ENCODE data around the gene HOXD11. TPM values are rescaled to one million over a fixed set of nuclear protein-coding genes. Genes with fewer than 3 reads are reported as not detected.
A peak's percentile ranks its signal among the peaks of the same experiment; 100 is the strongest.

HOXD11 gene
- total RNA-seq, 4 donors from 2014 or later, result 0.24 TPM; not detected in 3

GRCh38 chr2:176129813-176130146 is 22.7 kb downstream of the HOXD11 start:
- Histone ChIP-seq H3K27me3 (peaks cover 0 to 55% (median 36%) of the 10 kb centered on the region in 3 donors), H3K4me1 (peaks cover 3 to 6% of the 10 kb centered on the region in 2 donors), H3K27ac (peak overlapping the region; percentile 83 to 95 (median 86)), H3K36me3 (no peaks in the 10 kb centered on the region), H3K9me3 (no peaks in the 10 kb centered on the region), H3K4me3 (peak overlapping the region; percentile 57 to 77 (median 68))
- intact Hi-C loops (cut with DNase I; ENCODE audit: low total_unique reads) (loop anchor here (2.0 to 10.0 kb wide), 6 partner anchors 59 to 1015 kb away; partner anchors contain the start of genes HOXD1 and LNPK), in situ Hi-C loops (cut with MboI; ENCODE audit: low sequenced_read_pairs in 4 of 4) (loop anchor here (5.0 to 25.0 kb wide), 8 partner anchors 323 to 1033 kb away; no protein-coding TSS in a partner anchor)
- ATAC-seq, result peak; percentile 37 to 59
- TF ChIP-seq POLR2A (IDR thresholded peaks at IDR 0.05) (no peak), CTCF (IDR thresholded peaks at IDR 0.05 in 4 of 5, conservative IDR thresholded peaks at IDR 0.05 in 1 of 5) (no peak)
- DNase-seq, result no peak

- Histone ChIP-seq H3K27ac (peak overlapping the region; percentile 83 to 95 (median 86)), H3K9me3 (no peaks in the 10 kb centered on the region), H3K27me3 (peaks cover 0 to 50% (median 30%) of the 10 kb centered on the region in 3 donors), H3K36me3 (no peaks in the 10 kb centered on the region), H3K4me1 (peaks cover 8 to 12% of the 10 kb centered on the region in 2 donors), H3K4me3 (peak overlapping the region; percentile 60 to 68 (median 66))
- DNase-seq, result no peak
- ATAC-seq, result peak; percentile 42 to 66
- peak; percentile 26 to 44 for TF ChIP-seq POLR2A (IDR thresholded peaks at IDR 0.05)
- TF ChIP-seq CTCF (IDR thresholded peaks at IDR 0.05 in 4 of 5, conservative IDR thresholded peaks at IDR 0.05 in 1 of 5), result peak in 1 of 5 experiments; percentile 9
- in situ Hi-C loops (cut with MboI; ENCODE audit: low sequenced_read_pairs in 4 of 4), result loop anchor here in 3 of 4 donors (25.0 kb wide), 2 partner anchors 682 to 1032 kb away; no protein-coding TSS in a partner anchor
- intact Hi-C loops (cut with DNase I; ENCODE audit: low total_unique reads), result loop anchor here (2.0 to 5.0 kb wide), 2 partner anchors 58 to 128 kb away; partner anchors contain the start of genes HOXD1 and LNPK
These were observed 23.3 kb downstream of the HOXD11 start for GRCh38 chr2:176130147-176130956.

GRCh38 chr2:176130957-176131847 is 24.1 kb downstream of the HOXD11 start:
- DNase-seq, result no peak
- H3K4me1 ChIP-seq, result peaks cover 9 to 15% of the 10 kb centered on the region in 2 donors
- in situ Hi-C loops (cut with MboI; ENCODE audit: low sequenced_read_pairs in 4 of 4), result loop anchor here in 3 of 4 donors (25.0 kb wide), 2 partner anchors 681 to 1031 kb away; no protein-coding TSS in a partner anchor
- peak overlapping the region; percentile 60 to 68 (median 66) for H3K4me3 ChIP-seq
- no peak for TF ChIP-seq CTCF (IDR thresholded peaks at IDR 0.05 in 4 of 5, conservative IDR thresholded peaks at IDR 0.05 in 1 of 5)
- peak overlapping the region; percentile 83 to 95 (median 86) for H3K27ac ChIP-seq
- no peaks in the 10 kb centered on the region for H3K9me3 ChIP-seq
- no peak for ATAC-seq
- peaks cover 0 to 54% (median 28%) of the 10 kb centered on the region in 3 donors for H3K27me3 ChIP-seq
- intact Hi-C loops (cut with DNase I; ENCODE audit: low total_unique reads), result loop anchor here (2.0 to 5.0 kb wide), 2 partner anchors 58 to 129 kb away; partner anchors contain the start of genes HOXD1 and LNPK
- no peaks in the 10 kb centered on the region for H3K36me3 ChIP-seq

- Histone ChIP-seq H3K9me3 (no peaks in the 10 kb centered on the region), H3K27me3 (peaks cover 0 to 52% (median 29%) of the 10 kb centered on the region in 3 donors), H3K36me3 (no peaks in the 10 kb centered on the region), H3K4me1 (peaks cover 9 to 15% of the 10 kb centered on the region in 2 donors), H3K4me3 (peak overlapping the region; percentile 60 to 68 (median 66)), H3K27ac (peak overlapping the region; percentile 83 to 95 (median 86))
- TF ChIP-seq CTCF (IDR thresholded peaks at IDR 0.05 in 4 of 5, conservative IDR thresholded peaks at IDR 0.05 in 1 of 5), result no peak
- no peak for TF ChIP-seq POLR2A (IDR thresholded peaks at IDR 0.05)
- in situ Hi-C loops (cut with MboI; ENCODE audit: low sequenced_read_pairs in 4 of 4), result loop anchor here in 3 of 4 donors (25.0 kb wide), 2 partner anchors 680 to 1030 kb away; no protein-coding TSS in a partner anchor
- DNase-seq (no peak), ATAC-seq (no peak)
- intact Hi-C loops (cut with DNase I; ENCODE audit: low total_unique reads), result loop anchor here (2.0 to 5.0 kb wide), 2 partner anchors 57 to 130 kb away; partner anchors contain the start of genes HOXD1 and LNPK
These were observed 24.7 kb downstream of the HOXD11 start for GRCh38 chr2:176131848-176132158.

All from gastrocnemius medialis (tissue), 4 donors.